ENCODE results near the gene MRPL40.

MRPL40 gene

DNA sequence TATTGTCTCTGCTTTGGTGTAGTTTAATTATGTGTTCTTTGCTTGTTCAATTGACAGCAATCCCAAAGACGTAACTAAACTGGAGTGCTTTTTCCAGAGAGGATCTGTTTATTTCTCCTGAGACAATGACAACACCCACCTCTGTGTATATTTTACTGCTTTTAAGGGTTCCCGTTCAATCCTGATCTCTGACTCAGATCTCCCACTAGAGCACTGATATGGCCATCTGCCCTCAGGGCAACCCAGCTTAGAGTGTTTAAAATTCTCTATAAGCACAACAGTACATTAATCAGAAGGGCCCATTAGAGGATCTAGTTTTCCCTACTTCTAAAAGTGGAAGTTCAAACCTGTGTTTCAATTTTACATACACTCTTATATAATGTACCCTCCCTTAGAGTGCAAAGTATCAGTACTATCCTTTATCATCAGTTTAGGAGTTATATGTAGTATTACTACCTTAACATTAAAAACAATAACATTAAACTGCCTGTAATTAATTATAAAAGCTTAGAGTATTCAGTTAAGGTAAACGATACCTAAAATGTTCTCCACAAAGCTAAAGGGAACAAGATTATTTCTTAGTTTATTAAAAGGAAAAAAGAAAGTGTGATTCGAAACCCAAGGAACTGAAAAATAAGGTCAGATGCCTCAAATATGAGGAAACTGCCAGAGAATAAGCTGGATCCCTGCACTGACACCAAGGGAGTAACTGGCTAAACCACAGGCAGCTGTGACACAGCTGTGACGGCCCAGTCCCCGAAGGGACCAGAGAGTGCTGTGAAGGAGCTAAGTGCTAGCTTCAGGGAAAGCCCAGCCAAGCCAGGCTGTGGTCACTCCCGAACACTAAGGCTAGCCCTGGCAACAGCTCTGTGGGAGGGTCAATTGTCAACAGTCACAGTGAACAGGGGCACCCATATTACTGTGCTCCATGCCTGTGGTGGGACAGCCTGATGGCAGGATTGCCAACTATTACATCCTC is 31.4 kb downstream of the MRPL40 start:
- DNase-seq, result no peak

- DNase-seq, result no peak
Measured at GRCh38 chr22:19464546-19464945, 32.2 kb downstream of the MRPL40 start.

GRCh38 chr22:19464975-19465374 is 32.6 kb downstream of the MRPL40 start:
- DNase-seq, result no peak

GRCh38 chr22:19466126-19466716 is 33.9 kb downstream of the MRPL40 start:
- DNase-seq, result no peak

DNA sequence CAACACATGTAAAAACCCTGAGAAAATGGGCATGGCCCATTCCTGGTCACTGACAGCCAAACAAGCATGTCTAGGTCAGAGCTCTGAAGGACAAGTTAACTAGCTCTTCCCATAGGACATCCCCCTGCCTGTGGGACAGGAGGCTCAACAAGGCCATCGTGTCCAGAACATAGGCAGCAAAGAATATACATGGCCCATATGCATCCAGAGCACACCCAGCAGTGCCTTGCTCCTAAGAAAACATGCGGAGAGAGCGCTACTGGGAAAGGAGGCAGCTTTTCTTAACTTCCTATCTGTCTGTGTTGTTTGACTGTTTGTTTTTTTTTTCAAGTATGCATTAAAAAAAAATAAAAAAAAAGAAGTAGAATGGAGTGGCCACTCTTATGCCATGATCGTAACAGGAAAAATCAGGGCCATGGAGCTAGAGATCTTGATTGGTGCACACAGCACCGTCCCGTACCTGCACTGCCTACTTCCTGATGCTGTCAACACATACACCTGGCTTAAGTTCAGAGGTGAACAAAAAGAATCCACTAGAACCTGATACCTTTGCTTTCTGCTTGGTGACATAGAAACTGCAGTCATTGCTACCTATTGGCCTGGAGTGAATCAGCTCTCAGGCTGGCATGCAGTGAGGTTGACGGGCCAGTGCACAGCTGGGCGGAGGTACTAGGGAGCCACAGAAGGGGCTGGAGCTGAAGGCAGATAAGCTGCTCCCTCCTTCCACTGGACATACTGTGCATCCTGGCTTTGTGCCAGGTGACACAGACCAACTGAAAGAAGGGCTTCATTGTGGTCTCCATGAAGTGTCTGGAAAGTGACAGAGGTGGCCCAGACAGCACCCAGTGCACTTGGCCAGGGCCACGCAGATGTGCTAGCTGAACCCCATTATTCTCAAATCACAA is 34.8 kb downstream of the MRPL40 start:
- DNase-seq, result no peak

GRCh38 chr22:19467912-19468311 is 35.6 kb downstream of the MRPL40 start:
- DNase-seq, result no peak

- no peak for DNase-seq
Measured at GRCh38 chr22:19469421-19469820, 37.1 kb downstream of the MRPL40 start.

- no peak for DNase-seq
Measured at GRCh38 chr22:19470010-19470409, 37.7 kb downstream of the MRPL40 start.

DNA sequence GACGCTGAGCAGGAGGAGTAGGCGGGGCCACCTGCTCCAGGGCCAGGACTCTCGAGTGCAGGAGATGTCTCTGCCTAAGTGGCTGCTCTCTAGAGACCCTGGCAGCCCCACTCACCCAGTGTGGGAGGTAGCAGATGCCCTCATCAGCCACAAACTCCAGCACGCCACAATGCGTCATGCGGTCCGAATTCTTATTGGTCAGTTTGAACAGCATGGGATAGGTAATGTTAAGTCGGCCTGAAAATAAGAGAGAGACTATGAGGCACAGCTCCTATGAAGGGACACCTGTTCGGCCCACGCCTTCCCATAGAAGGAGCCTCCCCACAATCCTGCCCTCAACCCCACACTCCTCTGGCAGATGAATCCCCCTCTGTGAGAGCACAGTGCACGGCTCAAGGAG is 39.2 kb downstream of the MRPL40 start:
- no peak for DNase-seq

DNA sequence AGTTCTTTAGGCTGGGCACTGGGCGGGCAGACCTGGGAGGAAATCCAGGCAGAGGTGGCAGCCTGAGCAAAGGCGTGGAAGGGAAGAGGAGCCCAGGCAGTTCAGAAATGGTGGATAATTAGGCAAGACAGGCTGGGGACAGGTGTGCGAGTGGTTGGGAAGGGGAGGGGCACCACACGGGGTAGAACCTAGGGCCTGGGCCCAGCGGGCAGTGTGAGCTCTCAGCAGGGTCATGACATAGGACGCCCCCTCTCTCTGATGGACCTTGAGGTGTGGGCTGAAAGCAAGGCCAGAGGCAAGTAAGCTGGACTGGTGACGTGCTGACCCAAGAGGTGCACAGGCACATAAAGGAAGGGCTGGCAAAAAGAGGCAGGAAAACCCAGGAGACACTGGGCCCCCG is 39.9 kb downstream of the MRPL40 start:
- no peak for DNase-seq

DNA sequence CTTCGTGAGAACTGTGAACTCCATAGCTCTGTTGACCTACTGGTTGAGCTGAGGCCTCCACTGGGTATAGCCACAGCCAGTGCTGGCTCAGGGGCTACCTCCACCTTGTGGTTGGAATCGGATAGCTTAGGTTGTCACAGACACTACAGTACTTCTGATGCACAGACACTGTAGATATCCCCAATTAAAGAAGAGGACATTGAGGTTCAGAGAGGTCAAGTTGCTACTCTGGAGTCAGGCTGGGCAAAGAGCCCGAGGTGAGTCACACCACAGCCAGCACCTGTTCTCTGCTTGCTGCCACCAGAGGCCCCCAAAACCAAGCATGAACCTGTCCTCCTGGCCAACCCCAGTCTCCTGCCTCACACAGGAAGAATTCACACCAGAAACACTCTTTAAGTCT is 41.2 kb downstream of the MRPL40 start:
- no peak for DNase-seq

GRCh38 chr22:19476023-19476422 is 43.7 kb downstream of the MRPL40 start:
- no peak for DNase-seq

- DNase-seq, result no peak
Measured at GRCh38 chr22:19477321-19478044, 45.1 kb downstream of the MRPL40 start.

DNA sequence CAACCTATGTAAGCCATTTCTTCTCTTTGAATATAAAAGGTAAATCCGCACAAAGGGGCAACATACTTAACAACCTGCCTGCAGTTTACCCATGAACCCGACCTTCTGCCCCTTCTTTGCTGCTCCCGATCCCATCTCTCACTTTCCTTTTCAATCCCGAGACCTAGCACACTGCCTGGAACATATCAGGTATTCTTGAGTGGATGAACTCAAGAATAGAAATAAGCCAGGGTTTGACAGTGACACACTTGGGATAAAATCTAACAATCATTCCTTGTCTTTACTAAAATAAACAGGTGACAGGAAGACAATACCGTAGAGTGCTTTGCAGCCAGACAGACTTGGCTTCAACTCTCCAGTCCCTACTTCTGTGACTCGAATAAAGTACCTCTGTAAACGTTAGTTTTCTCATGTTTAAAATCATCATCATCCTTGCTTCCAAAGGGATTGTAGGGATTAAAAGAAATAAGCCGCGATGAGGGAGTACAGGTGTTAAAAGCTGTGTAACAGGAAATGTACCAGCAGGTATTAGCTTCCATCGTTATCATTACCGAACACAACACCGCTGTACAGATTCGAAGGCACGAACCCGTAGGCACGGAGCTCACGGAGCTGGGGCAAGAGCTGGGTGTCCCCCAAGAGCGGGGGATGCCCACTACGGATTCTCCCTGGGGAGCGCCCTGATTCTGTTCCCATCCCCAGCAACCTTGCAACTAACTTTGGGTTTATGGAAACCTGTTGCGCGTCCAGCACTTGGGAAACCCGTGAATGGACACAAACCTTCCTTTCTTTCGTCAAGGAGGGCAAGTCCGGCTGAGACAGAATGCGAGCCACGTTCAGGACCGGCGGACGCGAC is 45.9 kb downstream of the MRPL40 start:
- peak; percentile 22 for DNase-seq

DNA sequence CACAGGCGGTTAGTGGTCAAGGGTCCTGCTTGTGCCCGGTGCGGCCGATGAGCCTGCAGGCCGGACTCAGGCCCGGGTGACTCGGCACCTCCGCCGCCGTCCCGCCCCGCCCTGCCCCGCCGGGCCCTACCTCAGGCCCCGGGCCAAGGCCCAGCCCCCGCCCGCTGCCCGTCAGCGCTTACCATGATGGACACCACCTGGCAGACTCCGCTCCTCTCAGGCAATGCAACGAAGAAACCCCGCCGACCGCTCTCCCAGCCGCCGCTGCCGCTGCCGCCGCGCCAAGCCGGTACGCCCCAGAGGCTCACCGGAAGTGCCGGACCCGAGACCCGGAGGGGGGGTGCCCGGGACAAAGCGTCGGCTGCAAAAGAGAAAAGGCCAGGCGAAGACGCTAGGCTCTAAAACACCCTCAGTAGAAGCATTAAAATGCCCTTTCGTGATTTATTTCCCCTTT is 46.6 kb downstream of the MRPL40 start, which contains the start of gene UFD1:
TSS of gene UFD1 (minus strand) at position 293 of the 454 bp plus-strand sequence. CDS start at position 185, 108 bp downstream.
- DNase-seq, result peak; percentile 85

DNA sequence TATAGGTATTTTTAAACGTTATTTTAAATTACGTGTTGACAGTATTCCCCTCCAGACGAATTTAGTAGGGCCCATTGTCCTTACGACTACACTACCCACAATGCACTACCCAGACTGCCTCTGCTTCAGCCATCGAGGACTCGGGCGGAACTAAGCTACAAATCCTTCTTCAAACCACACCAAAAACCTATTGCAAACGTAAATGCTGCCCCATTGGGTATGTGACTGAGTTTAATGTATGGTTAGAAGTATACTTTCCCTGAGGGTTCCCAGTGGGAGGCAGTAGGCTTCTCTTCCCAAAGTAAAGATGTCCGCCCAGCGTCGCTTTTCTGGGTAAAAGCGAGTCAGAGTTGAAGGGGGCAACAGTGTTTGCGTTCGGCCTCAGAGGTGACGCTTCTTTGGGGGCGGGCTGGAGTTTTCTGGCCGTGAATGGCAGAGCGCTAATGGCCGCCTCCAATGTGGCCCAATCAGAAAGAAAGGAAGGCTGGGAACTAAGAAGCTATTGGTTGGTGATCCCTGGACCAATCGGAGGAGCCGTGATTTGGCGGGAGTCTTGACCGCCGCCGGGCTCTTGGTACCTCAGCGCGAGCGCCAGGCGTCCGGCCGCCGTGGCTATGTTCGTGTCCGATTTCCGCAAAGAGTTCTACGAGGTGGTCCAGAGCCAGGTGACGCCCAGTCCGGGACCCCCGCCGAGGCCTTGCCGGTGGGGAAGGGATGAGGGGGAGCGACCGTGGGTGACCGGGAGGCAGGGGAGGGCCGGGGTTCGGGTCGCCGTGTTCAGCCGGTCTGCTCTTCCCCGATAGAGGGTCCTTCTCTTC is 47.2 kb downstream of the MRPL40 start, which contains the start of gene CDC45:
TSS of gene CDC45 (plus strand) at position 566 of the 818 bp plus-strand sequence. CDS start at position 615, 49 bp downstream.
- peak; percentile 96 for DNase-seq

DNA sequence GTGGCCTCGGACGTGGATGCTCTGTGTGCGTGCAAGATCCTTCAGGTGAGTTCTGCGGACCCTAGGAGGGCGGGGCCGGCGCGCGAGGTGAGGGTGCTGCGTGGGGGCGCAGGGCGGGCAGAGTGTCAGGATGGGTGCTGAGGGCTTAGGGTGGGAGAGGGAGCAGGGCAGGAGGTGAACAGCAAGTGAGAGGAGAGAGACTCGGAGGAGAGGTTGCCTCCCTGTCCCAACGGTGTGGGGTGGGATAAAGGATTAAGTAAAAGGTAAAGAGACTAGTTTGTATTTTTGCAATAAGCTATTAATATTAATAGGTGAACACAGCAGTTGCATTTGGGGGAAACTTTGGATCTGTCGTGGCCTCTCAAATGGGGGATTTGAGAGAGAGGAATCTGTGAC is 47.8 kb downstream of the MRPL40 start:
- no peak for DNase-seq

- DNase-seq, result no peak
Measured at GRCh38 chr22:19480789-19481188, 48.4 kb downstream of the MRPL40 start.

DNA sequence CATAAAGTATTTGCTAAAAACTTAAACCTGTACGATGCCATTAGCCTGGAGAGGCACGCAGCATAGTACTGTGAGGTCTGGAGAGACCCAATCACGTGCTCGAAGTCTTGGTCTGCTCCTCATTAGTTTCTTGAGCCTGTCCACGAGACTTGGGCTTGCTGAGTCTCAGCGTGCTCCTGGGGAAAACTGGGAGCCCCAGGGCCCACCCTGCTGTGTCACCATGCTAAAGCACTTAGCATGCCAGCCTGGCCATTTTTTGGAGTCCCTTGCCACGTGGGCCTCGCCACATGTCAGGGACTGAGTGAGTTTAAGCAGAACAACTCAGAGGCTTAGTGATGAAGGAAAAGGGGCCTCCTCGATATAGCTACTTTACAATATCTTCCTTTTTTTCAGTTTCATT is 50.0 kb downstream of the MRPL40 start:
- DNase-seq, result no peak

Measured in stimulated activated CD4-positive, alpha-beta T cell treated with anti-CD3 and anti-CD28 coated beads, Interleukin-15, amount 100 ng/mL, for 24 hours (primary cell).